Stimulated activated CD8-positive, alpha-beta memory T cell treated with anti-CD3 and anti-CD28 coated beads, Interleukin-15, amount 100 ng/mL, for 24 hours (primary cell): ENCODE data around the gene TMEM107.

Experiments used
- DNase-seq: peaks from one replicate; pipeline ENCODE4 v3.0.0-alpha.2; 2020; ENCODE audit warnings: low read depth

Gene TMEM107

GRCh38 chr17:8150194-8151119, 25.7 kb downstream of the TMEM107 start:
- DNase-seq: no peak

DNA sequence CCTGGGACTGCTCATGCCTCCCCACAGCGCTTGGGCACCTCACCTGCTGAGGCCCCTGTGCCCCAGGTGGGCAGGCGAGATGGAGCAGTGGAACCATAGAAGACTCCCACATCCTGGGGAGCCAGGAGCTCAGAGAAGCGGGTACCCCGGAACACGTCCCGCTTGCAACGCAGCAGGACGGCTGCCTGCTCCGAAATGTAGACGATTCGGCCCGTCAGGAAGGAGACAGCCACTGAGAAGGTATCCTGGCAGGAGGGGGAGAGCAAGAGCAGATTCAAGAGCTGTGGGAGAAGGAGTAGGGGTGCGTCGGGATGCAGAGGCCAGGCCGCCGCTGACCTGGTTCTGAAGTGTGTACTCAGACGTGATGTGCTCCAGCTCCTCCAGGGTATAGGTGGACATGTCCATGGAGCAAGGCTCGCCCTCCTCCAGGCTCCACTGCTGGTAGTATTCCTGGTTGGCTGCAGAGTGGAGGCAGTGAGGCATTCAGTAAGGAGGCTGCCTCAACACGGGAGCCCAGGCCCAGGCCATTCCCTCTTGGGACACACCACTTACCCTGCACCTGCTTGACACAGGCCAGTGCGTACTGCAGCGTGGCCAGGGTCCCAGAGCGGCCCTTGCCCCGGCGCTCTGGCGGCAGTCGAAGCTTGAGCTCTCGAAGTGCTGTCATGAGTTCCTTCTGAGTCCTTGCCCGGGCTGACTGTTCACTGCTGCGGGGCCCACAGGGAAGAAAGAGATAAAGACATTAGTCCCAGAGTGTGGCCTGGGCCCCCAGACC, 26.6 kb downstream of the TMEM107 start:
- no peak for DNase-seq

GRCh38 chr17:8148560-8148959, 27.6 kb downstream of the TMEM107 start:
- no peak for DNase-seq

DNA sequence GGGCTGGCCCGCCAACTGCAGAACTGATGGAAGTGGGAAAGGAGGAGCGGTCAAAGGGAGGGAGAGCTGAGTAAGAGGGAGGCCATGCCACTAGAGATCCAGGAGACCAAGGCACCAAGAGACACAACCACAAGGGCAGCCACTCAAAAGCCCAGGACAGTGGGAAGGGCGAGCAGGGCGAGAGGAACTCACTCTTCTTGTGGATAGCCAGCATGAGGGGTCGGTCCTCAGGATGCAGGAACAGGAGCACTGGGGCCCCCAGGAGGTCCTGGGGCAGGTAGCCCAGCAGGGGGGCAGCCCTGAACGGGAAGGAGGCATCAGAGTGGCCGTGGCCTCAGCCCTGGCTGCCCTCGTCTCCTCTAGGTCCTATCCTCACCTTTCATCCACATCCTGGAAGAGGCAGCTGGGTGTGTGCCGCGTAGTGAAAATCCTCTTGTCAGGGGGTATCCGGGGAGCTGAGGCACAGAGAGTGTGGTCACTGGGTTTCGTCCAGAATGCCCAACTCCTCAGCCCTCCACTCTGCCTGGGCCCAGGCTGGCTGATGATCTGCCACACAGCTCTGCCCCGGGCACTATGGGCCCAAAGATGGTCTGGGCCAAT, 28.3 kb downstream of the TMEM107 start:
- no peak for DNase-seq

- DNase-seq: no peak
Observed at GRCh38 chr17:8147141-8147804, 28.9 kb downstream of the TMEM107 start.

GRCh38 chr17:8146381-8147140, 29.6 kb downstream of the TMEM107 start:
- no peak for DNase-seq

GRCh38 chr17:8145811-8146210, 30.4 kb downstream of the TMEM107 start:
- DNase-seq: no peak

DNA sequence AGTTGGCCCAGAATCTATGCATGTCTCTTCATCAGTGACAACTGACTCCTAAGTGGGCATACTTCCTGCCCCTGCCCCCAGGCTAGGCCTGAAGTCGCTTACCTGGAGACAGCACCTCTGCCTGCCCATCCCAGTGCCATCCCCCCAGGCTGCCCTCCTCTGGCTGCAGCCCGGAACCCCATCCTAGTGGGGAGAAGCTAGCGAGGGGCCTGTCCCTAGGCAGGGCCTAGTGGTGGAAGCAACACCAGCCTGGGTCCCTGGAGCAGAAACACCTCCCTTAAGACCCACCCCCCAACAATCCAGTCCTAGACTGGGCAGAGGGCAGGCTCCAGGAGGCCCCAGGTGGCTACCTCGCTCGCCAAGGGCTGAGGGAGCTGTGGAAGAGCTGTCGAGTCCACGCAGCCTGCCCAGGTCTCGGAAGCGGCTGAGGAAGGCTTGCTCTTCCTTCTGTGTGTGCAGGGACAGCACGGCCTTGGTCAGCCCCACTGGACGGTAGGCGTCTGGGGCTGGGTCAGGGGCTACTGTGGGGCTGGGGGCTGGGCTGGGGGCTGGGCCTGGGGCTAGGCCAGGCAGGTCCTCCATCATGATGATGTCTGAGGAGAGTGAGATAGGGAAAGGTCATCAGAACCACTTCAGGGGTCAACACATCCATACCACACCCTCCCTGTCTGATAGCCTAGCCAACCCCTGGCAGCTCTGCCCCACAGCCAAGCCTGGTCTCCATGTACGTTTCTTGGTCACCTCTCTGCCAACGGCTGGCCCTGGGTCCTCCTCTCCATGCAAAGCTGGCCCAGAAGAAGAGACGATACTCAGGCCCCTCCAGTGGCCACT, 31.6 kb downstream of the TMEM107 start:
- DNase-seq: no peak

GRCh38 chr17:8143581-8144400, 32.4 kb downstream of the TMEM107 start:
- no peak for DNase-seq

GRCh38 chr17:8142887-8143580, 33.1 kb downstream of the TMEM107 start:
- DNase-seq: no peak

GRCh38 chr17:8142158-8142886, 33.9 kb downstream of the TMEM107 start:
- DNase-seq: no peak

DNA sequence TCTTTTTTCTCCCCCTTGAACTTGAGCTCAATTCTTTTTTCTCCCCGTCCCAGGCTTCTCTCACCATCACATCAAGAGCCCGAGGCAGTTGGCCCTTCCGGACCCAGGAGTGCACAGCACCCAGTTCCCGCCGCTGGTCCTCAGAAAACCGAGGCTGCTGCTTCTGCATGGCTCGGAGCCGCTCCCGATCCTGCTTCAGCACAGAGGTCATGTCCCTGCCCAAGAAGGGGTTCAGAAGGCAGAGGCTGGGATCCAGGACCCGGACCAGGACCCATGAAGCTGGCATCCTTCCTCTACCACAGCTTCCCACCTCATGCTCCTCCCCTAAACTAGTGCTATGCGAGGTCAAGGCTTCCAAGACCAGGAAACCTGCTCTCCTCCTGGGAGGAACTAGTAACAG, 34.4 kb downstream of the TMEM107 start:
- DNase-seq: no peak

- no peak for DNase-seq
Observed at GRCh38 chr17:8141045-8141444, 35.1 kb downstream of the TMEM107 start.

DNA sequence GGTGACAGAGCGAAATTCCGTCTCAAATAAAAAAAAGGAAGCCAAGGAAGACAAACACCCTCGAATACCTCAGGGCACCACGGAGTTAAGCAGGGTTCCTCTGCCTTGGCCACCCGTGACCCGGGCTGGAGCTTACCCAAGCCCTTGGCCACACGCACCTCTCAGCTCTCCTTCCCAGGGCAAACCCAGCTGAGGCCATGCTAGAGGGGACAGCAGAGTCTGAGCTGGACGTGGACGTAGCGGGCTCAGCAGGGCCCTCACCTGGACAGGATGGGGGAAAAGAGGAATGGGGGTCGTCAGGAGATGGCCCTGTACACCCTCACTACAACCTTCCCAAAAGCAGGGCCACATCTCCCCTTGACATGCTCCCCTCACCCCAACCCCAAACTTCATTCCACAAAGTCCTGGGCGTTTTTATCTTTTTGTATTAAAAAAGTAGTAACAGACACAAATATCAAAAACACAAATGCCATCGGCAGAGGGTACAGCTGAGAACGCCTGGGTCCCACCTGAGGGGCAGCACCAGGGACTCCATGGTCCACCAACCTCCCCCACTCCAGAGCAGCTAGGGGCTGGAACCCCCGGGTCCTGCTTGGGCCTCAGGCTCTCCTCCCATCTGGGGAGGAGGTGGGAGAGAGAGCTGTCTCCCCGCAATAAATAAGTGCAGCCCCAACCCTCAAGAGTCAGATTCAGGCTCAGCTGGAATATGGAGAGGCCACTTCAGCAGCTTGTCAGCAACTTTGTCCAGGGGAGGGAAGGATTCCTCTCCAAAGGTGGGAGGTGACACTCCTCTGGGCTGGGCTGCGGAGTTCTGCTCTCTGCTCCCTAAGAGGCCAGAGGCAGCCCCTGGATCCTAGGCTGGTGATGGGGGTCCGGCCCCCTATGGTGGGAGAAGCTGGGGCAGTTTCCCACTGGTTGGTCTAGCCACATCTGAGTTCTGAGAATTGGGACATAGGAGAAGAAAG, 35.8 kb downstream of the TMEM107 start:
- DNase-seq: no peak

DNA sequence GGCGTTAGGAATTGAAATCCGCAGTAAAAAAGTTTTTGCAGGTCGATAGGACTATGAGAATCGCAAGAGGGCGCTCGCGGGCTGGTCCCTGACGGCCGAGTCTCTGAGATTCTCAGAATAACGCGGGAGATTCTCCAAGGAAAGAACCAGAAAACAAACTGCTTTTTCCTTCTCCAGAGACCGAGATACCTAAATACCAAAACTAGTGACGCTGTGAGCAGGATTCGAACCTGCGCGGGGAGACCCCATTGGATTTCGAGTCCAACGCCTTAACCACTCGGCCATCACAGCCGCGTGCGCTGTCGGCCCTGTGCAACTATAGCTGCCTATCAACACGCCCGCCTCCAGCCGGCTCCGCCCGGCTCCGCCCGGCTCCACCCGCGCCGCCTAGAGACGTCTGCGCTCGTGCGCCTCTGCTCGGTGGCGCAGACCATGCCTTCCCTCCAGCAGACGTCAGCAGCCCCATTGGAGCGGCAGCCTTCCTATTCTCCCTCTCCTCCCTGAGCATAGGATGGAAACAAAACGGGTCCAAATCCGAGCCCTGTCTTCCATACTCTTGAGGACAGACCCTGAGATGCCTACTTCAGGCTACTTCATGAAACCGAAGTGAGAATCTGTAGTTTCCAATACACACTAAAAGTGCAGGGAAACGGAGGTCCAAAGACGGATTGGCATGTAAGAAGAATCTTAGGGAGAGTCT, 37.4 kb downstream of the TMEM107 start:
- DNase-seq: peak; percentile 99

GRCh38 chr17:8138374-8138671, 37.9 kb downstream of the TMEM107 start:
- no peak for DNase-seq
